Posterior vena cava (tissue), 2 donors: ENCODE measurements around the gene MROH2A. TPM values are rescaled to one million over a fixed set of nuclear protein-coding genes. Genes with fewer than 3 reads are reported as not detected.
"Not testable (repeated sequence)": the region's sequence is repeated elsewhere in the genome, so short reads cannot be mapped to it uniquely, and the experiment has no call there.

Source experiments
- DNase-seq: peaks from one replicate; pipeline ENCODE4 v3.0.0-alpha.2; 2020; ENCODE audit warnings: low spot score
- intact Hi-C, 2 donors: fragments of 100-400 bp; cut with DNase I; formaldehyde crosslinking; loops; one replicate each; pipeline versions ENCODE4 v1.14.1 to v1.14.2; 2022 to 2023
- long read RNA-seq, 2 donors: library from polyadenylated mRNA; unstranded; transcript quantifications; one replicate each; pipeline ENCODE4 v2.0.0, GENCODE V29; 2020 to 2021
- total RNA-seq, 2 donors: library from RNA; stranded (reverse); fragmentation: NEBNext Ultra II Directional; extraction: Animal tissue kit (Norgen Biotek cat#: 25700); gene quantifications; one replicate each; pipeline ENCODE4 v1.2.1, GENCODE V29; 2021
- donor health status: DM: yes; HTN: yes; CAD: no.
- donor health status: DM: yes; HTN: yes; CAD: no.

MROH2A gene
- not detected for total RNA-seq
- long read RNA-seq, donor 1, result 0 reads
- long read RNA-seq, donor 2, result 0 reads

- intact Hi-C loops, result no loop called here
- DNase-seq, result no peak
Observed at GRCh38 chr2:233778030-233778429, at the start of gene MROH2A. MROH2A (plus strand) TSS chr2:233778330; CDS start chr2:233779359, 1,029 bp downstream.

GRCh38 chr2:233728723-233729301 is 49.3 kb upstream of the MROH2A start, which contains the start of gene UGT1A3:
UGT1A3 (plus strand) TSS chr2:233729042; CDS start chr2:233729127, 85 bp downstream.
- intact Hi-C loops, result no loop called here
- no peak for DNase-seq

- intact Hi-C loops, DNase-seq: not testable (repeated sequence)
Observed at GRCh38 chr2:233736868-233737653, 41.1 kb upstream of the MROH2A start.

GRCh38 chr2:233740870-233741269 is 37.3 kb upstream of the MROH2A start:
- intact Hi-C loops, result no loop called here

GRCh38 chr2:233743464-233744259 is 34.5 kb upstream of the MROH2A start:
- DNase-seq, result no peak
- intact Hi-C loops, result no loop called here

More at GRCh38 chr2:233740870-233741269, 37.3 kb upstream of the MROH2A start:
- no peak for DNase-seq

- no peak for DNase-seq
- intact Hi-C loops, result no loop called here
Observed at GRCh38 chr2:233745073-233745755, 32.9 kb upstream of the MROH2A start.

GRCh38 chr2:233745838-233746237 is 32.3 kb upstream of the MROH2A start:
- intact Hi-C loops, DNase-seq: not testable (repeated sequence)

GRCh38 chr2:233746475-233747282 is 31.5 kb upstream of the MROH2A start:
- intact Hi-C loops, result no loop called here
- no peak for DNase-seq

- no peak for DNase-seq
- intact Hi-C loops, result no loop called here
Observed at GRCh38 chr2:233747283-233747544, 30.9 kb upstream of the MROH2A start.

- DNase-seq, intact Hi-C loops: not testable (repeated sequence)
Observed at GRCh38 chr2:233750689-233751088, 27.4 kb upstream of the MROH2A start.

GRCh38 chr2:233751212-233752009 is 26.7 kb upstream of the MROH2A start:
- DNase-seq, intact Hi-C loops: not testable (repeated sequence)

GRCh38 chr2:233754872-233755611 is 23.1 kb upstream of the MROH2A start:
- intact Hi-C loops, result no loop called here

GRCh38 chr2:233756429-233757081 is 21.6 kb upstream of the MROH2A start:
- no peak for DNase-seq
- intact Hi-C loops, result no loop called here

More at GRCh38 chr2:233754872-233755611, 23.1 kb upstream of the MROH2A start:
- DNase-seq, result no peak

GRCh38 chr2:233758141-233758540 is 20.0 kb upstream of the MROH2A start:
- no peak for DNase-seq
- intact Hi-C loops, result no loop called here

GRCh38 chr2:233758849-233759248 is 19.3 kb upstream of the MROH2A start:
- DNase-seq, result no peak
- intact Hi-C loops, result no loop called here

GRCh38 chr2:233760043-233760442 is 18.1 kb upstream of the MROH2A start, which contains the start of gene UGT1A1:
UGT1A1 (plus strand) TSS chr2:233760270; CDS start chr2:233760288, 18 bp downstream.
- no peak for DNase-seq
- intact Hi-C loops, result no loop called here
